NCI-H526 treated with DMSO at 0.1 percent for 48 hours (cell line): ENCODE measurements around the gene RAB25.
"Not testable (repeated sequence)": the region's sequence is repeated elsewhere in the genome, so short reads cannot be mapped to it uniquely, and the experiment has no call there.

Experiments used
- DNase-seq: peaks from one replicate; lab custom pipeline; 2025; lab: John Stamatoyannopoulos, UW

RAB25 gene

DNA sequence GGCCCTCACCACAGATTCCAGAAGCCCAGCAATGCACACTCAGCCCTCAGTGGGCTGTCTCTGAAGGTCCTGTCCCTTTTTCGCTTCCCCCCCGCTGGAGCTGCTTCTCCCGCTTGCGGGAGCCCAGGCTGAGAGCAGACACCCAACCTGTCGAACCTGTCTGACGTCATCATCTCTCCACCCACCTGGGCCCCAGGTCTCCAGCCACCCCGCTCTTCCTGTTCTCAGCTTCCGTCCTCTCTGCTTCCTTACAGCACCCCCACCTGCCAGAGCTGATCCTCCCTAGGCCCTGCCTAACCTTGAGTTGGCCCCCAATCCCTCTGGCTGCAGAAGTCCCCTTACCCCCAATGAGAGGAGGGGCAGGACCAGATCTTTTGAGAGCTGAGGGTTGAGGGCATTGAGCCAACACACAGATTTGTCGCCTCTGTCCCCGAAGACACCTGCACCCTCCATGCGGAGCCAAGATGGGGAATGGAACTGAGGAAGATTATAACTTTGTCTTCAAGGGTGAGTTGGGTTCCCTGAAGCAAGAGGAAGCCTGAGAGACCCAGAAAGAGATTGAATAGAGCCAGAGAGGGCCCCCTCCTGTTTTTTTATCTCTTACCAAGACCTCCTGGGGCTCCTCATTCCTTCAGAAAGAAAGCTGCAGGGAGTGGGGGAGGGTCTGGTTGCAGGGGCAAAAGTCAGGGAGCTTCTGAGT lies at the start of gene RAB25:
RAB25 (plus strand) TSS at position 224 of the 700 bp plus-strand sequence; CDS start at position 465, 241 bp downstream.
- DNase-seq: peak; percentile 94

DNA sequence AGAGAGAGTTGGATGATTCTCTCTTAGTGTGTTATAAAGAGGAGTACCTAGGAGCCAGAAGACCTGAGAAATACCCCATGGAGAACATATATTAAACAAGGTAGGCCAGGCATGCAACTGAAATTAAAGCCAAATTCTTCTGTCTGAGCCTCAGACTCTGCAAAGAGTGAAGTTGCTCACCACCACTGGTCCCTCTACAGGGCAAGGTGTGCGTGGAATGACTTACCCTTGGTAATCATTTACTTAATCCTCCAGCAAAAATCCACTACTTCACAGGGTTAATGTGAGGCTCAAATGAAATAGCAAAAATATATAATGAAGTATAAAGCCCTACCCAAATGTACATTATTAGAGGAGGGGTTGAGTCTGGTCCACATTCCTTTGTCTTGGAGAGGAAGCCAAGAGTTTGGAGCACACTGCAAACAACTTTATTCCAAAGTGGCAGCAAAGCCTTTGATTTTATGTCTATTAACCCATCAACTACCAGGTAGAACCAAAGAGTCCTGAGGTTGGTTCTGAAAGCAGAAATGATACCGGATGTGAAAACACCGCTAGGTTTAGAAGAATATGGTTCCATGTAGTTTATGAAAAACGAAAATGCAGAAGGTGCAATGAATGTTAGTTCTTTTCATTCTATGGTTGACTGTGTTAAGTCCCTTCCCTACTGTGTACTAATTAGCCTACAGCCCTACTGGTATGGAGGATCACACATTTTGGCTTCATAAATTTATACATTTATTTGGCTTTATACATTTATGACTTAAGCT lies 48.7 kb upstream of the RAB25 start:
- DNase-seq: no peak

DNA sequence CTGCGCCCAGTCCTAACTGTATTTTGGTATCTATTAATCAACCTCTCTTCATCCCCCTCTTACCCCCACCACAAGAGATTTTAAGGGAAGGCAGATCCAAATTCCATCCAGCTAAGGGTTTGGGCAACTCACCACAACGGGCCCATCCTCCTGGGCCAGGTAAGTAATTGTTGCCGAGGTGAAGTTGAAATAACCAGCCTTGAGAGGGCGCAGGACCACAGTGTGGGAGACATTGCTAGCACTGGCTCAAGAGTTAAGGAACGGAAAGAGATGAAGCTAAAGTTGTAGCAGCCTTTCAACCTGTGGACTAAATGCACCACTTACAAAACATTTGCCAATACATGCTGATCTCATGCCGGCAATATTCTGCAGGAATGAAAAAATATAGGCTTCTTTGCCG lies 46.1 kb upstream of the RAB25 start:
- DNase-seq: no peak

DNA sequence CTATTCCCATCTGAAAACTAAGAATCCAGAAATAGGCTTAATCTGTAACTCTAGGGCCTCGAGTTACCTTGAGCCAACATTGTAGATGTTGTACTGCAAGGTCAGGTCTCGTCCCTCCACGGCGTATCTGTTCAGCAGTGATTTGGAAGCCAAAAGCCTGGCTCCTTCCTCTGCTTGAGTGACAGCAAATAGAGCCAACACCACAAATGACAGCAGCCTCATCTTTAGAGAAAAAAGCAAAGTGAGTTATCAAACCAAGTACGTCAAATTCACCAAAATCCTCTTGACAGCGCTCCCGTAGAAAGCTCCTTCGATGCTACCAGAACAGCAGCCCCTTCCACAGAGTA lies 41.0 kb upstream of the RAB25 start:
- DNase-seq: no peak

DNA sequence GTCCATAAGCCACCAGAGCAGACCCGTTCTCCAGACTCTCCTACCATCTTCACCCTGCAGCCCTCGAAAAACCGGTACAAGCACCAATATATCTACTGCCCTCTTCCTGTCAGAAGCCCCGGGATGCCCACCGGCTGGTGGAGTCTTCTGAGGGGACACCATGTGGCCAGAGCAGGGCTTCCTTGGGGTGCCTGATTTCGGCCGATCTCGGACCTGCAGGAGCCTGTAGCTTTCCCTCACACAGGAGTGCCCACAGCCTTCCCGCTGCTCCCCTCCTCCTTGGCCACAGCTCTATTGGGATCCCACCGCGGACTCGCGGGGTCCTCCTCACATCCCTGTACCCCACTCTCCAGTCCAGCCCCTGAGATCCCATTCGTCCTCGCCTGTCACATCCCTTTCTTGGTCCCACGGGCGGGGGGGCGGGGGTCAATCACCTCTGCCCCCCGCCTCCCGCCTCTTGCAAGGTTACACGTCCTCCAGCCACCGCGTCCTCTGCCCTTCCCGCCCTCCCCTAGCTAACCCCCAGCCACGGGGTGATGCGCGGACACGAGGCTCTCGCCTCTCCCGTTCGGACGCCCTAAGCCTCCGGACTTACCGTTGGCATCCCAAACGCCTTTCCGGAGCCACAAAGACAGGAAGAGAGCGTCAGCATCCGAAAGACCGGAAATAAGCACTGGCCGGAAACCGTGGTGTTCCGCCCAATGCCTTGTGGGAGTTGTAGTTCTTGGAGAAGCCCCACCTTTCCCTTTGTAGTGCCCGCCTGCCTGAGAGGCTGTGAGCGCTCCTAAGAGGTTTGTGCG lies 40.5 kb upstream of the RAB25 start, which contains the start of gene SSR2:
SSR2 (minus strand) TSS at position 659 of the 800 bp plus-strand sequence. CDS start 784 bp downstream, outside the sequence.
- peak; percentile 96 for DNase-seq

DNA sequence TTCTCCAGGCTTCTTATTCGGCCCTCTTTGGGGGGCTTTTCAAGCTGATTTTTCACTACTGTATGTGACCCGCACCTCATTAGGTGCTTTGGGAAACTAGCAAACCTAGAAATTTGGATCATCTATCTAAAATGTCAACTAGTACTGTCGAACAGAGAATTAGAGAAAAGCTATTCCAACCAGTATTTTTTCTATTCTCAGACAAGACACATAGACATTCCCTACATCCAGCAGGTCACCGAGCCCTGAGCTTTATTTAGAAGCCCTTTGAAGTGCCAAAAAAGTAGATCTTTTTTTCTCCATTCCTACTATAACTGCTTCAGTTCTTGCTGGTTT lies 39.9 kb upstream of the RAB25 start:
- DNase-seq: no peak

DNA sequence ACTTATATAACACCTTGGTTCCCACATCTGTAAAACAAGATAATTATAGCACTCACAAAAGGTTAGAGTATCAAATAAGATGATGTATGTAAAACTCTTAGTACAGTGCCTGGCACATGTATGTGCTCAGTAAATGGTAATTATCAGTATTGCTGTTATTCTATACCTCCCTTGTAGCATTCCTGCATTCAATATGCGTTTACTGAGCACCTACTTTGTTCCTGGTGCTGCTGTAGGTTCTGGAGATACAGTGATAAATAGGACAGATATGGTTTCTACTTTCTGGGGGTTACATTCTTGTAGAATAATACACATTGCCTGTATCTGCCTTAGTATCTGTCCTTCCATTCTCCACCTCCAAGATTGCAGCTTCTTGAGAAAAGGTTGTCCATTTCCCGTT lies 39.0 kb upstream of the RAB25 start:
- DNase-seq: no peak

DNA sequence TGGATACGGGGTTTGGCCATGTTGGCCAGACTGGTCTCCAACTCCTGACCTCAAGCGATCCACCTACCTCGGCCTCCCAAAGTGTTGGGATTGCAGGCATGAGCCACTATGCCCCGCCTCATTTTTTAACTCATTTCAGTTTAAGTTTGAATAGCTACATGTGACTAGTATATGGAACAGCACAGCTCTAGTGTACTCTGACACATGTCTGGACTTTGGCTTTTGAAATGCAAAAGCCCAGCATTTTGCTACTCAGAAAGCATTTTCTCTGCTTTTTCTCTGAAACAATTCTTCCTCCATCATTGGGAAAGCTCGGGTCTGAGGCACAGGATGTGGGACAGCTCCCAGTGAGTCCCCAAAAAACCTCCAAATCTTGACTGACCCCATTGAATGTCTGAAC lies 36.2 kb upstream of the RAB25 start:
- no peak for DNase-seq

DNA sequence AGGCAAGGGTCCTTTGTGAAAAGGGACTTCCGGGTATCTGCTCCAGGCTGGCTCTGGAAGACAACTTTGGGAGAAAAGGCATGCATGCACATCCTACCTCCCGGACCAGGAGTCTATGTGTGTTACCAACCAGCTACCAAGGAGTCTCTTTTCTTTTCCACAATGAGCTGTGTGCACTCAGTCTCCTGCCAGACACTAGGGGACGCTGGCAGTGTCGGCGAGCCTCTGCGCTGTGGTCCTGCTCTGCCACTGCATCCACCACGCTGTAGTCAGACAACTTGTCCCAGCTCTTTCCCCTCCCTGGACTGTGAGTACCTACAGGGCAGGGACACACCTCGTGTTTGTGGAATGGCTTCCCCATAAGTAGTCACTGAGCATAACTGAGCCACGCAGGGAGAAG lies 35.1 kb upstream of the RAB25 start:
- peak; percentile 79 for DNase-seq

DNA sequence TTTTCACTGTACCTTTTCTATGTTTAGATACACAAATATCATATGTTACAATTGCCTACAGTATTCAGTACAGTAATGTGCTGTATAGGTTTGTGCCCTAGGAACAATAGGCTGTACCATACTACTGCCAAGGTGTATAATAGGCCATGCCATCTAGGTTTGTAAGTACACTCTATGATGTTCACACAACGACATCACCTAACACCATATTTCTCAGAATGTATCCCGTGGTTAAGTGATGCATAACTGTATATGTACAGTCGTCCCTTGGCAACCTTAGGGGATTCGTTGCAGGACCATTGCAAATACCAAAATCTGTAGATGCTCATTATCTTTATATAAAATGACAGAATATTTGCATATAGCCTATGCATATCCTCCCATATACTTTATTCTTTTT lies 34.4 kb upstream of the RAB25 start:
- DNase-seq: no peak

DNA sequence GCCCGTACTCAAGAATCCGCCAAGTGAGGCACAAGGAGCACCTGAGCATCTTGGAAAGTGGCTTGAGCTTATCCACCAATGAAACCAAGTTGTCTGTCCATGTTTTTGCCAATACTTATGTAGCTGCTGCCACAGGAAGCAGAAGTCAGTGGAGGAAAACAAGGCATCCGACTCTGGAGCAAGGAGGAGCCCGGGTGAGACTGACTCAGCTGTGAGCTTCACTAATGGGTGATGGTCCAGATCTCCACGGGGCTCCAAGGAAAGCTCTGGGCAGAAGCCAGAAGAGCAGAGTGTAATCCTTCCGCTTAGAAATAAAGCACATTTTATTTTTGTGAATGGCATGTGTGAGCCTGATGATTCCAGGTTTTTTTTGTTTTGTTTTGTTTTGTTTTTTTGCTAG lies 27.9 kb upstream of the RAB25 start:
- no peak for DNase-seq

DNA sequence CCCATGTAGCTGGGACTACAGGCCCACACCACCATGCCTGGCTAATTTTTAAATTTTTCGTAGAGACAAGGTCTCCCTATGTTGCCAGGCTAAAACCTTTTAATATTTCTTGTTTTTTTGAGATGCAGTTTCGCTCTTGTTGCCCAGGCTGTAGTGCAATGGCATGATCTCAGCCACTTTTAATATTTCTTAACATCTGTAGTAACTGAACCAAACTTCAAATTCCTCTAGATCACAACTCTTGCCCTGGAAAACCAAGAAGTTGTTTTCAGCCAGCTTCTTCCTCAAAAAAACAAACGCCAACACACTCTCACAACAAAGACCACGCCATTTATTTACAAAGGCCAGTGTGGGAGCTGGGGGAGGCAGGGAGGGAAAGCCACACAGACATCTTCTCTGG lies 26.0 kb upstream of the RAB25 start:
- not testable (repeated sequence) for DNase-seq

DNA sequence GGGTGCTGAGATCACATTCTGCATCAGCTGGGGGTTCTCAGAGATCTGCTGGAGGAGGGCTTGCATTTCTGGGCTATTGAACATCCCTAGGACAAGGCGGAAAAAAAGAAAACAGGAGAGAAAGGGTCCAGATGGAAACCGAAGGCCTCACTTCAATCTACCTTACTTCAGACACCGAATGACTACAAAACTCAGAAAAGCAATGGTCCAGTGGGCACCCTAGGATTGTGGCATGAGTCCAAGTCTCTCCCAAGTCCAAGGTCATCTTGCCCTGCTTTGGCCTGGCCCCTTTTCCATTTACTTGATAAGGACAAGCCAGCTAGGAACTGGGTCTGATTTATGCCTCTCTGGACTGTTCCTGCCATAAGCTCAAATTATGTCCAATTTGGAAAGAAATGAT lies 18.1 kb upstream of the RAB25 start:
- no peak for DNase-seq

DNA sequence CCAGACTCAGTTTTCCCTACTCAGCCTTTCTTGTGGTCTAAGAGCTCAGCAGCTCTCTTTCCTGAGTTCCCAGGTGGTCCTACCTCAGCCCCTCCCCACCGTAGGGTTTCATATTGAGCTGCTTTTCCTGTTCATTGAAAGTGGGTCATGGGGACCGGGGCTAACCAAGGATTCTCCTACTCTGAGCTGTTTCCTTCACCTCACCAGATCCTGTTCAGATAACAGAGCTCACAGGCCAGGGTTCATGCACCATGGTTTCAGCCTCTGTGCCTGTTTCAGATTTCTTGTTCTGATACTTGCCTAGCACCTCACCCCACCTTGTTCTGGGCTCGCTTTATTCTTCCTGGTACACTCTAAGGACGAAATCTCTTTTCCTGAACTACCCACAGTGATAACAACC lies 15.9 kb upstream of the RAB25 start:
- no peak for DNase-seq

DNA sequence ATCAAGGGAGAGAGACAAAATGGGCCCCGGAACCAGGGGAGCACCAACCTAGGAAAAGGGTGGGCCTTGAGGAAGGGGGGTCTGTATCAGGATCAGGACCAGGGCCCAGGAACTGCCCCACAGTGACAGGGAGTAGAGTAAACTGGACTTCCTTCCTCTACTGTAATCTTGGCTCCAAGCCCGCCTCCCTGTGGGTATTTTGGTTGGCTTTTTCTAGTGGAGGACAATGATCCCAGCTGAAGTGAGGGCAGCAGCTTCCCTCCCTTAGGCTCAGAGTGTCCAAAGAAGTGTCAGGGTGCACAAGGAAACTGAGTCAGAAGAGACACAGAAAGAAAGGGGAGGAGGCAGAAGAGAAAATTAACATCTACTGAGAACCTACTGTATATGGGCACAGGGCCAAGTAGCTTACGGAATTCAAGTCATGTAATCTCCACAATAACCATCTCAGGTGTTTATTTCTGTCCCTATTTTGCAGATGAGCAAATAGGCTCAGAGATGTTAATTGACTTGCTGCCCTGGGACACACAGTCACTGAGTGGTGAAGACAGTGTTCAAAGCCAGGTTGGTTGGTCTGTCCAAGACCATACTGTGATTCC lies 12.2 kb upstream of the RAB25 start:
- no peak for DNase-seq

DNA sequence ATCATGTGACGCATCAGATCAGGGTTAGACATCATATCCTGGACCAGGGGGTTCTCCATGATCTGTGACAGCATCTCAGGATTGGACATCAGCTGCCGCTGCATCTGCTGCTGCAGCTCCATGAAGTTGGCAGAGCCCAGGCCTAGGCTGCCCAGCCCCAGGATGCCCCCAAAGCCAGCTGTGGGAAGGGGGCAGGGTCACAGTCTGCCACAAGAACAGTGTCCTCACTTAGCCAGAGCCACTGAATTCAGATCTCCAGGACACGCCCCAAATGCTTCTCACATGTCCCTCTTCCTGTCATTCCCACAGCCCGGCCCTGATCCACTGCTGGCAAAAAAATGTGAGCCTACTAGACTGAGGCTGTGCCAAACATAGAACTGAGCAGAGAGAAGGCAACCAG lies 10.6 kb upstream of the RAB25 start:
- no peak for DNase-seq

DNA sequence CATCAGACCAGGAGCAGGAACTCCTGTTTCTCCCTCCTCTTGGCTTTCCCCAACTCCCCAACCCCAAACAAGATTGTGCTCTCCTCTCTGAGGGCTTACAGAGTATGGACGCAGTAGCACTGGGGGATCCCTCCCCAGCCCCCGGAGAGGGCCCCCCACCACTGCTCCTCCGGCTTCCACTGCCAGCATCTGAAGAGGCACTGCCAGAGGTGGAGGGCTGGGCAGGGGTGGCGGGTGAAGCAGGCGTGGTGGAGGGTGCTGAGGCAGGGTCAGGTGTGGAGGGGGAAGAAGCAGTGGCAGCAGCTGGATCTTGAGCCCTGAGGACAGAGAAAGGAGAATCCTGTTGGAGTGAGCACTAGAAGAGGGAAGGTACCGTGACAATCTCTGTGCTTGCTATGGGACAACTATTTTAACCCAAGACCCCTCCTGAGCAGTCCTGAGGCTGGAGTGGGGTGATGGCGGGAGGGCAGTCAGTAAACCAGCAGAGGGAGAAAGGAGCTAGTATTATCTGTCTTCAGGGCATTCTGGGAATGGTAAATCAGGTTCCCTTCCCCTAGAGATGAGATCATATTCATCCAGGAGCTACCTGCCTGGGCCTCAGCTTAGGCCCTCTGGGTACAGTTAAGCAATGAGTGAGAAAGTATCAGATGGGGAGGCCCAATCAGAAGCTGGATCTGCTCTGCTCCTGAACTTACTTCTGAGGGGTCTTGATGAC lies 9.8 kb upstream of the RAB25 start:
- no peak for DNase-seq

DNA sequence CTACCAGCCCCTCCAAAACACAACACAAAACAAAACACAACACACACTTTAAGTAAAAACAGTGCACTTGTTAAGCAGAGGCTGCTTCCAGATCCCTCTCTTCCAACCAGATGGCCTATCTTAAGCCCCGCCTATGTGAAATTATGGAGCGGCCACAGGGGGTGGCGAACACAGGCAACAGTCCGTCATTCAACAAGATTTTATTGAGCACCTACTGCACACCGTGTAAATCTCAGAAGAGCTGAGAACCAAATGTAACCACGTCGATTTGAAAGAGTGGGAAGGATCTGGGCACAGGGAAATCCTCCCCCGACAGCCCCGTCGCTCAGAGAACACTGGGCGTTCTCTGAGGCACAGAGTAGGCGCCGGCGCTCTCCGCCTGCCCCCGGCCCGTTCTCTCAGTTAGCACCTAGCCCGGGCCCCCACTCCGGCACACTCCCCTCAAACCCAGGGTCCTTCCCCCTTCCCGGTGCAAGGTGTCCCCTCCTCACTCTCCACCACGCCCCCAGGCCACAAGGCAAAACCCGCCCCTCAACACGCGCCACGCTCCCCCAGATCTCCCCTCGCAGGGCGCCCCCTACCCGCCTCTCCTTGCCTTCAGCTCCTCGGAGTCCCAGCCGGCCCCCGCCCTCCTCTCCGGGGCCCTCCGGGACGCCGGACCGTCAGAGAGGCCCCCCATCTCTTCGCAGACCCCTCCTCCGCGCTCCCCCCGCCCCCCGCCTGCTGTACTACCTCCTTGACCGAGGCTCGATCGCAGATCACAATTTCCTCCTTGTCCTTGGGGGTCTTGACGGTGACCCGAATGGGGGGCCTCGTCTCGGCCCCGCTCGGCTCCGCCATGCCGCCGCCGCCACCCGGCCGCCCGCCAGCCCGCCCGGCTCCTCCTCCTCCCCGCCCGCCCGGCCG lies 7.8 kb upstream of the RAB25 start:
- DNase-seq: peak; percentile 79

DNA sequence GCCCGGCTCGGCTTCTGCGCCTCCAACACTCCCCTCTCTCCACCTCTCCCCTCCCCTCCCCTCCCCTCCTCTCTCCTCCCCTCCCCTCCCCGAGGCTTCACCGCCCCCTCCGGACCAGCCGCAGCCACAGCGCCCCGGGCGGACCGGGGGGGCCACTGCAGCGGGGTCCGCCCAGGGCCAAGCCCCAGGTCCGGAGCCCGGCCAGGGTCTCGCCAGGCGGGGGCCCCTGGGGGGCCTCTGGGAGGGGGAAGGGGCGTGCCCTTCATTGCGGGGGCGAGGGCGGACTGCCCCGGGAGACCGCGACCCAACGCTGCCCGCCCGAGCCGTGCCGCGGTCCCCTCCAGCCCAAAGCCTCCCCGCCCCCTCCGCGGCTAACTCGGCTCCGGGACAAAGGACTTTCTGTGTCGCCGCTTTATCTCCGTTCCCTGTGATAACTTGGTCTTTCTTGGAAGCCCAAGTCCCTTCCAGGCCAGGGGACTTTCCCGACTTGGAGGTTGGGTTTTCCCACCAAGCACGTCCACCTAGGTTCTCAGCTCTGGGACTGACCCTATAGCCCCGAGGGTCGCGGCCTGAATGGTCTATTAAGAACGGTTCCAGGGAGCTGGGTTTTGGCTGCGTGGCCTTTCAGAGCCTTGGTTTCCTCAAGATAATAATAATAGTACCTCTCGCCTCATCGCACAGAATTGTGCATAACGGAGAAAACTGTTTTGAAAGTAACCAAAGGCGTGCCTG lies 7.0 kb upstream of the RAB25 start, which contains the start of gene UBQLN4:
UBQLN4 (minus strand) TSS at position 31 of the 732 bp plus-strand sequence. CDS start 97 bp downstream, outside the sequence.
- DNase-seq: peak; percentile 77
